Astrocyte of the cerebellum (primary cell): ENCODE results near the gene LRRC4C.

Experiments used
- DNase-seq: peaks from one replicate; pipeline ENCODE4 v3.0.0-alpha.2; 2011; ENCODE audit warnings: low read depth
- H3K4me3 ChIP-seq: 2 replicates; pipeline ENCODE4 v1.5.1; 2011; ENCODE audit warnings: mild to moderate bottlenecking, low read depth, low read length, moderate library complexity
- in situ Hi-C: cut with HindIII; loops from 2 replicates; pipeline ENCODE4 v1.10.0; 2017; ENCODE audit warnings: low sequenced_read_pairs
- TF ChIP-seq, protein P1 (sequence below): IDR thresholded peaks from 2 replicates; pipeline ENCODE4 v1.5.1; 2012; ENCODE audit warnings: low read length, low read depth, moderate library complexity, mild to moderate bottlenecking; ENCODE audit errors: missing control alignments

LRRC4C gene

DNA sequence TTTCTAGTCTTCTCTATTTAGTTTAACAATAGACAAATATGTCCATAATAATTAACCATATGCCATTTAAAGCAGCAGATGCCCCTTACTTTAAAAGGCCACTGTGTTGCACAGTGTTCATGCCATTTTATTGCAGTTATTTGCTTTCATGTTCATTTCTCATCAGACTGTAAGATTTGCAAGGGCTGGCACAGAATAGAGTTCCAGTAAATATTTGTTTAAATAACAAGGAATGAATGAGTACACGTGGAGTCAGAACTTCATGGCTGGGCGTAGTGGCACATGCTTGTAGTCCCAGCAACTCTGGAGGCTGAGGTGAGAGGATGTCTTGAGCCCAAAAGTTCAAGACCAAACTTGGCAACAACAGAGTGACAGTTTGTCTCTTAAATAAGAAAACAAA lies 1228.6 kb downstream of the LRRC4C start:
- TF ChIP-seq, protein P1, sequence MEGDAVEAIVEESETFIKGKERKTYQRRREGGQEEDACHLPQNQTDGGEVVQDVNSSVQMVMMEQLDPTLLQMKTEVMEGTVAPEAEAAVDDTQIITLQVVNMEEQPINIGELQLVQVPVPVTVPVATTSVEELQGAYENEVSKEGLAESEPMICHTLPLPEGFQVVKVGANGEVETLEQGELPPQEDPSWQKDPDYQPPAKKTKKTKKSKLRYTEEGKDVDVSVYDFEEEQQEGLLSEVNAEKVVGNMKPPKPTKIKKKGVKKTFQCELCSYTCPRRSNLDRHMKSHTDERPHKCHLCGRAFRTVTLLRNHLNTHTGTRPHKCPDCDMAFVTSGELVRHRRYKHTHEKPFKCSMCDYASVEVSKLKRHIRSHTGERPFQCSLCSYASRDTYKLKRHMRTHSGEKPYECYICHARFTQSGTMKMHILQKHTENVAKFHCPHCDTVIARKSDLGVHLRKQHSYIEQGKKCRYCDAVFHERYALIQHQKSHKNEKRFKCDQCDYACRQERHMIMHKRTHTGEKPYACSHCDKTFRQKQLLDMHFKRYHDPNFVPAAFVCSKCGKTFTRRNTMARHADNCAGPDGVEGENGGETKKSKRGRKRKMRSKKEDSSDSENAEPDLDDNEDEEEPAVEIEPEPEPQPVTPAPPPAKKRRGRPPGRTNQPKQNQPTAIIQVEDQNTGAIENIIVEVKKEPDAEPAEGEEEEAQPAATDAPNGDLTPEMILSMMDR = no peak

DNA sequence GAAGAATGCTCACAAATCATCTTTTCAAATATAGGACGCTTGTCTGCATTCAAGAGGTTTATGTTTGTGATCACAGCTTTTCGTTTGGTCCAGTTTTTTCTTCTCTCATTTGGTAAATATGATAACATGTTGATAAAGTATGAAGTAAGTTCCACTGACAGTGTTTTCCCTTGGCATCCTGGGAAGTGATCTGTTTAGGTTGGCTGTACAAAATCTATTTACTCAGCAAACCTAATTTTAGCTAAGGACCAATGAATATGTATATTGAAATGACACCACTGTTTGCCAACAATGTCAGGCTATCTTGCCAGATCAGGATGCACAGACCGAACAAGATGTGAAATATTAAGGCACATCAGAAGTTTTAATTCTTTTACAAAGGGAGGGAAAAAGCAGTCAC lies 1230.8 kb downstream of the LRRC4C start:
- TF ChIP-seq, protein P1 = no peak
- no peak for DNase-seq
- H3K4me3 ChIP-seq = no peak overlapping the region
- in situ Hi-C loops = no loop called here

More for the DNA sequence above, 1228.6 kb downstream of the LRRC4C start:
- no peak overlapping the region for H3K4me3 ChIP-seq
- no peak for DNase-seq
- in situ Hi-C loops = no loop called here

DNA sequence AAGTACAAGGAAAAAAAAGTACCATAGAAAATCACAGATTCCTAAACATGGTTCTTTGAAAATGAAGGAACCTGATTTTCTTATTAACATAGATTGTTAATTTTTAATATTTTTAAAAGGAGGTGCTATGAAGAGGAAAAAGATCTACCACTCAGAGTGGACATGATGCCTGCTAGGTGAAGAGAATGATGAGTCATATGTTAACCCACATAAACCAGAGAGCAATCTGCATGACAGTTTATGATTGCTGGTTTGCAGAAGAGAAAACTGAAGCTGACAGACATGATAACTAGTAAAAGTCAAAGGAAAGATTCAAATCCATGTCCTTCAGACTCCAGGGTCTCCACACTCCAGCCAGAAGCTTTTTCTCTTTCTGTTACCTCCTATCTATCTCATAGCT lies 1231.7 kb downstream of the LRRC4C start:
- H3K4me3 ChIP-seq = no peak overlapping the region
- no peak for DNase-seq
- in situ Hi-C loops = no loop called here
- TF ChIP-seq, protein P1 = no peak

DNA sequence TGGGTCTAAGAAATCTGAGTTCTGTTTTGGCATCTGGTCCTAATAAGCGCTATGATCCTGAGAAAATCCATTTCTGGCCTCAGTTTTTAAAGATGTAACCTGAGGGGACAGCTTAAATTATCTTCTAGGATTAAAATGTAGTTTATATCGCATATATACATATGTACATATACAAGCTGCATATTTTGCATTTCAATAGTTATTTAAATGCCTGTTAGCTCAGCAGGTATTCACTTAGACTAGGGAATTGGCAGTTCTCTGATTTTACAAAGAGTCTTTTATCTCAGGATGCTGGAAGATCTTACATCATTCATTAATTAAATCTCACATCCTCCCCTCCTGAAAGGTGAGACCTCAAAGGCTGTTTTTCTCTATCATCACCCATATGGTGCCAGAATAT lies 1232.8 kb downstream of the LRRC4C start:
- in situ Hi-C loops = no loop called here
- TF ChIP-seq, protein P1 = no peak
- DNase-seq = no peak
- H3K4me3 ChIP-seq = no peak overlapping the region

DNA sequence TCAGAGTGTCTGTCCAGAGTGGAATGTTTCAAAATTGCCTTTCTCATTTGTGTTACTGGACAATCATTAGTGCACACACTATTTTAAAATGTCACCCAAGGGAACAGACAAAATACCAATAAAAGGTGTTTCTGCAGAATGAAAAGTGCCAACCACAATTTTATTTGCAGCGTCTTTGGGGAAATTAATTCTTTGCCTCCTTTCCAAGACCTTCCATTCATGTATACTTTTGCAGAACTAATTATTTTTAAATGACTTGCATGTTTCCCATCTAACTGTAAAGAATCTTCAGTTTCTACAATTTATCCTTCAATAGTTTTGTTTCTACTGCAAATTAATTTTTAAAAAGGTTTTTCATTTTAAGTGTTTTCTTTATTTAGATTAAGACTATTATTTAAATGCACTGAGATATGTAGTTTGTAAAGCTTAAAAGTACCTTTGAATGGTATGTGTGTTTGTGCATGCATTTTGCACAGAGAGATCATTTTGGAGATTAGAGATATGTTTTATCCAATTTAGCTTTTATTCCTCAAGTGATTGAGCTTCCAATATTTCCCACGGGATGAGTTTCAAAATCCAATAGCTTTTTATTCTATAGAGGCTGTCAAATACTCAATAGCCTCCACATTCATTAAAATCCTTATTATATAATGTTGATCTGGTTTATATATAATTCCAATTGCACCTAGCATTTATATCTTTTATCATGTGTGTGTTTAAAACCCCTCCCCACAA lies 1235.7 kb downstream of the LRRC4C start:
- in situ Hi-C loops = no loop called here
- no peak overlapping the region for H3K4me3 ChIP-seq
- TF ChIP-seq, protein P1 = no peak
- DNase-seq = no peak

DNA sequence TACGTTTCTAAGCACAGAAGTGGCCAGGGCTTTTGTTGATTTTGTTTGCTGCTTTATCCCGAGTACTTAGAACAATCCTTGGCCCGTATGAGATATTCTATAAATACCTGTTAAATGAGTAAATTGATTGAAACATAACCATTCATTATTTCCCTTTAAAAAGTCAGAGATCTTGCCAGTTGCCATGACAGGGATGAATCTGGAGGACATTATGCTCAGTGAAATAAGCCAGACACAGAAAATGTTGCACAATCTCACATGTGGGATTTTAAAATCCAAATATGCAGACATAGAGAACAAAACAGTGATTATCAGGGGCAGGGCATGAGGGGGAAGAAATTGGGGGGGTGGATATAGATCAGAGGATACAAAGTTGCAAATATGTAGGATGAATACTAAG lies 1240.1 kb downstream of the LRRC4C start:
- TF ChIP-seq, protein P1 = no peak
- no peak for DNase-seq
- in situ Hi-C loops = no loop called here
- no peak overlapping the region for H3K4me3 ChIP-seq

DNA sequence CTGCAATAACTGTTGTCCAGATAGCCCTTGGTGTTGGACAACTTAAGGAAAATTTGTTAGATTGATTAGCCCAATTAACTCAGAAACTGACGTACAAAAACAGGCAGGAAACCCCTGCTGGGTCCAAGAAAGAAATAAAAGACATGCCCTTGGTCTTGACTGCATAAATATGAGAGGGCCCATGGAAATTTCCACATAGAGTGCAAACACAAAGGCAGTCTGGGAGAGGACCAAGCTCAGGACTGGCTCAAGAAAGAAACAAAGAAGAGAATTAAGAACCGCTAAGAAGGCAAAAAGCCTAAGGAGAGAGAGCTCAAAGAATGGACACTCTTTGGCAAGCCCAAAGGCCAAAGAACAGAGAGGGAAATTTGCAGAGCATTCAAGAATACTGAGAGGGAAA lies 1243.9 kb downstream of the LRRC4C start:
- H3K4me3 ChIP-seq = no peak overlapping the region
- in situ Hi-C loops = no loop called here
- TF ChIP-seq, protein P1 = no peak
- no peak for DNase-seq
